Stomach (tissue), 9 donors: ENCODE data around the gene DCP1A. TPM values are rescaled to one million over a fixed set of nuclear protein-coding genes. Genes with fewer than 3 reads are reported as not detected.

Source experiments
- DNase-seq, 2 donors: peaks; one replicate each; pipeline versions ENCODE4 v3.0.0 to v3.0.0-alpha.2; 2013 to 2019
- H3K27ac ChIP-seq, 5 donors: fragments of 200-600 bp in 4 of 5; sonication (generic) in 4 of 5; one replicate each; pipeline ENCODE4 v1.5.1; 2013 to 2019; ENCODE audit warnings: mild to moderate bottlenecking in 1 of 5, moderate library complexity in 1 of 5
- H3K27me3 ChIP-seq, 3 donors: fragments of 200-600 bp; sonication (generic); one replicate each; pipeline ENCODE4 v1.5.1; 2017 to 2019; ENCODE audit warnings: mixed run types in 1 of 3
- H3K36me3 ChIP-seq, 4 donors: fragments of 200-600 bp; sonication (generic); 1 replicate in 3 of 4; 2 replicates in 1 of 4; pipeline ENCODE4 v1.5.1; 2016 to 2019
- H3K4me1 ChIP-seq, 4 donors: fragments of 200-600 bp; sonication (generic); one replicate each; pipeline ENCODE4 v1.5.1; 2016 to 2019
- H3K4me3 ChIP-seq, 4 donors: fragments of 200-600 bp; sonication (generic) in 3 of 4; one replicate each; pipeline ENCODE4 v1.5.1; 2016 to 2019; ENCODE audit warnings: mild to moderate bottlenecking in 1 of 4
- H3K9me3 ChIP-seq, 4 donors: fragments of 200-600 bp; sonication (generic); one replicate each; pipeline ENCODE4 v1.5.1; 2016 to 2019
- CTCF ChIP-seq, 7 experiments: fragments of 450-650 bp in 4 of 7; fragments of 200-600 bp in 3 of 7; sonication (generic) in 3 of 7; IDR thresholded peaks; one replicate each; pipeline ENCODE4 v1.5.1; 2016 to 2019; ENCODE audit warnings: antibody characterized with exemption in 7 of 7, control low read depth in 2 of 7, mild to moderate bottlenecking in 1 of 7
- EP300 ChIP-seq: sonication (generic); formaldehyde crosslinking; IDR thresholded peaks from one replicate; pipeline ENCODE4 v1.6.1; 2017; ENCODE audit warnings: antibody characterized with exemption
- POLR2A ChIP-seq, 4 donors: fragments of 450-650 bp; IDR thresholded peaks; one replicate each; pipeline ENCODE4 v1.6.1; 2016; ENCODE audit warnings: antibody characterized with exemption in 4 of 4, control low read depth in 2 of 4, mild to moderate bottlenecking in 1 of 4, moderate library complexity in 1 of 4
- POLR2AphosphoS5 ChIP-seq, 3 donors: sonication (generic); formaldehyde crosslinking; IDR thresholded peaks; one replicate each; pipeline ENCODE4 v1.6.1; 2016; ENCODE audit warnings: antibody characterized with exemption in 3 of 3
- WGBS, 5 donors: extraction: QIAGEN DNeasy Blood & Tissue Kit in 3 of 5; methylation state at CpG; one replicate each; pipeline versions ENCODE4 v1.1.5 to v1.1.7; 2013 to 2018; 5-methylcytosine and 5-hydroxymethylcytosine counted together
- intact Hi-C: fragments of 100-400 bp; cut with DNase I; formaldehyde crosslinking; loops from one replicate; pipeline ENCODE4 v1.15.1; 2023; ENCODE audit warnings: low total_unique reads
- polyA plus RNA-seq, 3 donors: library from polyadenylated mRNA; stranded (reverse); fragments of 200-250 nt; gene quantifications; one replicate each; pipeline ENCODE4 v1.2.3, GENCODE V29; 2013
- total RNA-seq, 5 donors: library from RNA; depleted of rRNA; stranded (reverse); fragments of >200 nt; gene quantifications; one replicate each; pipeline versions ENCODE4 v1.1.0 to v1.2.3, GENCODE V29; 2014 to 2016
- donor health status: healthy with polysubstance abuse.
- donor health status: Bipolar disorder and iron deficiency.
- donor health status: healthy.

The DCP1A gene
- total and polyA plus RNA-seq, 8 donors: 4.5 to 20.6 (median 11.2) TPM

- WGBS, 5 donors: 87 to 96% (median 94%) methylated on average over 3 of the region's 3 CpGs
- no peaks in the 10 kb centered on the region for H3K27me3 ChIP-seq
- H3K27ac ChIP-seq: no peak overlapping the region
- H3K9me3 ChIP-seq: no peaks in the 10 kb centered on the region
- intact Hi-C loops: no loop called here
- no peaks in the 10 kb centered on the region for H3K36me3 ChIP-seq
- DNase-seq: no peak
- TF ChIP-seq CTCF (IDR thresholded peaks at IDR 0.05) (no peak), EP300 (no peak), POLR2AphosphoS5 (IDR thresholded peaks at IDR 0.05) (no peak), POLR2A (IDR thresholded peaks at IDR 0.05) (no peak)
- no peaks in the 10 kb centered on the region for H3K4me1 ChIP-seq
- no peak overlapping the region for H3K4me3 ChIP-seq
These were observed 14.5 kb upstream of the DCP1A start for GRCh38 chr3:53361852-53362251.

GRCh38 chr3:53357458-53357857, 10.1 kb upstream of the DCP1A start:
- H3K4me1 ChIP-seq: no peaks in the 10 kb centered on the region
- DNase-seq: no peak
- no peak overlapping the region for H3K4me3 ChIP-seq
- no peaks in the 10 kb centered on the region for H3K27me3 ChIP-seq
- TF ChIP-seq CTCF (IDR thresholded peaks at IDR 0.05): no peak
- TF ChIP-seq EP300: no peak
- no peak for TF ChIP-seq POLR2AphosphoS5 (IDR thresholded peaks at IDR 0.05)
- no peak for TF ChIP-seq POLR2A (IDR thresholded peaks at IDR 0.05)
- intact Hi-C loops: no loop called here
- H3K27ac ChIP-seq: no peak overlapping the region
- no peaks in the 10 kb centered on the region for H3K9me3 ChIP-seq
- H3K36me3 ChIP-seq: no peaks in the 10 kb centered on the region
- 55 to 73% (median 61%) methylated on average over 1 of the region's 1 CpG for WGBS, 5 donors

GRCh38 chr3:53354945-53355498, 7.7 kb upstream of the DCP1A start:
- Histone ChIP-seq H3K9me3 (no peaks in the 10 kb centered on the region), H3K27me3 (no peaks in the 10 kb centered on the region), H3K4me1 (no peaks in the 10 kb centered on the region), H3K27ac (no peak overlapping the region), H3K4me3 (no peak overlapping the region), H3K36me3 (no peaks in the 10 kb centered on the region)
- intact Hi-C loops: no loop called here
- no peak for TF ChIP-seq CTCF (IDR thresholded peaks at IDR 0.05)
- TF ChIP-seq POLR2AphosphoS5 (IDR thresholded peaks at IDR 0.05): no peak
- no peak for TF ChIP-seq EP300
- TF ChIP-seq POLR2A (IDR thresholded peaks at IDR 0.05): no peak
- no peak for DNase-seq
- 69 to 85% (median 80%) methylated on average over 2 of the region's 2 CpGs for WGBS, 5 donors

- H3K4me3 ChIP-seq: no peak overlapping the region
- TF ChIP-seq CTCF (IDR thresholded peaks at IDR 0.05) (no peak), POLR2AphosphoS5 (IDR thresholded peaks at IDR 0.05) (no peak), POLR2A (IDR thresholded peaks at IDR 0.05) (no peak), EP300 (no peak)
- no peak for DNase-seq
- H3K9me3 ChIP-seq: no peaks in the 10 kb centered on the region
- no peaks in the 10 kb centered on the region for H3K27me3 ChIP-seq
- WGBS, 5 donors: 66 to 84% (median 71%) methylated on average over 2 of the region's 2 CpGs
- peaks cover 0 to 5% (median 2%) of the 10 kb centered on the region in 4 donors for H3K4me1 ChIP-seq
- H3K36me3 ChIP-seq: no peaks in the 10 kb centered on the region
- no peak overlapping the region for H3K27ac ChIP-seq
- intact Hi-C loops: no loop called here
These were observed 5.9 kb upstream of the DCP1A start for GRCh38 chr3:53353202-53353601.
